Measurements from ENCODE around the gene CRELD2.

GRCh38 chr22:49915610-49916009 lies 2.8 kb upstream of the CRELD2 start:
- TF ChIP-seq, protein P1, sequence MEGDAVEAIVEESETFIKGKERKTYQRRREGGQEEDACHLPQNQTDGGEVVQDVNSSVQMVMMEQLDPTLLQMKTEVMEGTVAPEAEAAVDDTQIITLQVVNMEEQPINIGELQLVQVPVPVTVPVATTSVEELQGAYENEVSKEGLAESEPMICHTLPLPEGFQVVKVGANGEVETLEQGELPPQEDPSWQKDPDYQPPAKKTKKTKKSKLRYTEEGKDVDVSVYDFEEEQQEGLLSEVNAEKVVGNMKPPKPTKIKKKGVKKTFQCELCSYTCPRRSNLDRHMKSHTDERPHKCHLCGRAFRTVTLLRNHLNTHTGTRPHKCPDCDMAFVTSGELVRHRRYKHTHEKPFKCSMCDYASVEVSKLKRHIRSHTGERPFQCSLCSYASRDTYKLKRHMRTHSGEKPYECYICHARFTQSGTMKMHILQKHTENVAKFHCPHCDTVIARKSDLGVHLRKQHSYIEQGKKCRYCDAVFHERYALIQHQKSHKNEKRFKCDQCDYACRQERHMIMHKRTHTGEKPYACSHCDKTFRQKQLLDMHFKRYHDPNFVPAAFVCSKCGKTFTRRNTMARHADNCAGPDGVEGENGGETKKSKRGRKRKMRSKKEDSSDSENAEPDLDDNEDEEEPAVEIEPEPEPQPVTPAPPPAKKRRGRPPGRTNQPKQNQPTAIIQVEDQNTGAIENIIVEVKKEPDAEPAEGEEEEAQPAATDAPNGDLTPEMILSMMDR (IDR thresholded peaks at IDR 0.05; ENCODE audit: poor library complexity, severe bottlenecking) = no peak
- no peak for TF ChIP-seq EZH2 (IDR thresholded peaks at IDR 0.05; ENCODE audit: borderline replicate concordance, insufficient read depth, low read length, poor library complexity, severe bottlenecking)
- TF ChIP-seq TAF1 (IDR thresholded peaks at IDR 0.05; ENCODE audit: low read depth) = no peak

Data from neural cell (in vitro differentiated cells).